A673 (cell line): Measurements from ENCODE around the gene URI1. TPM values are rescaled to one million over a fixed set of nuclear protein-coding genes. Genes with fewer than 3 reads are reported as not detected.

ENCODE experiments used
- BruUV-seq: library from RNA; stranded (reverse); fragments of 400-500 nt; replicated peaks from 2 replicates; lab custom pipeline; 2021; lab: Mats Ljungman, UMichigan
- CTCF ChIA-PET: fragments of 300-600 bp; sonication (Branson Sonifier 250); formaldehyde crosslinking; loops from one replicate; lab custom pipeline; 2022; ENCODE audit warnings: antibody characterized with exemption; lab: Charles Lee
- POLR2A ChIA-PET: fragments of 300-600 bp; sonication (Branson Sonifier 250); formaldehyde crosslinking; loops from one replicate; lab custom pipeline; 2022; ENCODE audit warnings: antibody characterized with exemption; ENCODE audit not compliant: low non-redundant PET; lab: Charles Lee
- DNase-seq: peaks from one replicate; pipeline ENCODE4 v3.0.0-alpha.2; 2015; ENCODE audit warnings: low spot score
- H3K27ac ChIP-seq: fragments of 200-600 bp; sonication (generic); 2 replicates; pipeline ENCODE4 v1.5.1; 2016; ENCODE audit warnings: mixed run types, low read depth, mild to moderate bottlenecking, mixed read lengths, antibody characterized with exemption, low read length; ENCODE audit not compliant: poor library complexity, severe bottlenecking
- H3K27me3 ChIP-seq: fragments of 200-600 bp; sonication (generic); replicated peaks from 2 replicates; pipeline ENCODE4 v1.6.1; 2017; ENCODE audit warnings: mixed run types, low read depth, mild to moderate bottlenecking, mixed read lengths, antibody characterized with exemption, low read length; ENCODE audit not compliant: insufficient read depth, poor library complexity
- H3K36me3 ChIP-seq: fragments of 200-600 bp; sonication (generic); 2 replicates; pipeline ENCODE4 v1.6.1; 2016; ENCODE audit warnings: mixed run types, mild to moderate bottlenecking, mixed read lengths, antibody characterized with exemption, low read length; ENCODE audit not compliant: insufficient read depth, poor library complexity, severe bottlenecking
- H3K4me1 ChIP-seq: fragments of 200-600 bp; sonication (generic); 2 replicates; pipeline ENCODE4 v1.6.1; 2017; ENCODE audit warnings: mixed run types, mild to moderate bottlenecking, mixed read lengths, antibody characterized with exemption, low read length; ENCODE audit not compliant: insufficient read depth, poor library complexity, severe bottlenecking
- H3K4me3 ChIP-seq: fragments of 200-600 bp; sonication (generic); 2 replicates; pipeline ENCODE4 v1.5.1; 2016; ENCODE audit warnings: low read depth, mixed run types, mild to moderate bottlenecking, mixed read lengths, low read length; ENCODE audit not compliant: poor library complexity, severe bottlenecking
- H3K9me3 ChIP-seq: fragments of 200-600 bp; sonication (generic); 2 replicates; pipeline ENCODE4 v1.6.1; 2016; ENCODE audit warnings: mixed run types, low read depth, mild to moderate bottlenecking, mixed read lengths, antibody characterized with exemption, low read length; ENCODE audit not compliant: poor library complexity, severe bottlenecking
- EZH2 ChIP-seq: fragments of 200-600 bp; sonication (generic); IDR thresholded peaks from 2 replicates; pipeline ENCODE4 v1.6.1; 2017; ENCODE audit warnings: borderline replicate concordance, low read depth, mild to moderate bottlenecking, mixed read lengths, antibody characterized with exemption, low read length; ENCODE audit not compliant: poor library complexity, severe bottlenecking
- intact Hi-C: fragments of 100-400 bp; cut with micrococcal nuclease; formaldehyde crosslinking; loops from one replicate; pipeline ENCODE4 v1.10.0; 2022; ENCODE audit not compliant: unreplicated experiment
- total RNA-seq: library from RNA; stranded (reverse); gene quantifications from 2 replicates; pipeline ENCODE4 v1.2.3, GENCODE V29; 2021
- TF ChIP-seq, protein P1 (sequence below): fragments of 300-800, 200-600 bp; sonication (generic); conservative IDR thresholded peaks from 2 replicates; pipeline ENCODE4 v1.5.1; 2017; ENCODE audit warnings: low read depth, mild to moderate bottlenecking, antibody characterized with exemption, low read length, moderate library complexity, mixed read lengths

URI1 gene
- total RNA-seq, 1 experiment from 2014 or later: 93.0 TPM

- H3K36me3 ChIP-seq: no peaks in the 10 kb centered on the region
- H3K4me3 ChIP-seq: no peak overlapping the region
- H3K27me3 ChIP-seq: no peaks in the 10 kb centered on the region
- H3K27ac ChIP-seq: no peak overlapping the region
- TF ChIP-seq, protein P1, sequence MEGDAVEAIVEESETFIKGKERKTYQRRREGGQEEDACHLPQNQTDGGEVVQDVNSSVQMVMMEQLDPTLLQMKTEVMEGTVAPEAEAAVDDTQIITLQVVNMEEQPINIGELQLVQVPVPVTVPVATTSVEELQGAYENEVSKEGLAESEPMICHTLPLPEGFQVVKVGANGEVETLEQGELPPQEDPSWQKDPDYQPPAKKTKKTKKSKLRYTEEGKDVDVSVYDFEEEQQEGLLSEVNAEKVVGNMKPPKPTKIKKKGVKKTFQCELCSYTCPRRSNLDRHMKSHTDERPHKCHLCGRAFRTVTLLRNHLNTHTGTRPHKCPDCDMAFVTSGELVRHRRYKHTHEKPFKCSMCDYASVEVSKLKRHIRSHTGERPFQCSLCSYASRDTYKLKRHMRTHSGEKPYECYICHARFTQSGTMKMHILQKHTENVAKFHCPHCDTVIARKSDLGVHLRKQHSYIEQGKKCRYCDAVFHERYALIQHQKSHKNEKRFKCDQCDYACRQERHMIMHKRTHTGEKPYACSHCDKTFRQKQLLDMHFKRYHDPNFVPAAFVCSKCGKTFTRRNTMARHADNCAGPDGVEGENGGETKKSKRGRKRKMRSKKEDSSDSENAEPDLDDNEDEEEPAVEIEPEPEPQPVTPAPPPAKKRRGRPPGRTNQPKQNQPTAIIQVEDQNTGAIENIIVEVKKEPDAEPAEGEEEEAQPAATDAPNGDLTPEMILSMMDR: no peak
- TF ChIP-seq EZH2: no peak
- no TSS peak for BruUV-seq
- ChIA-PET POLR2A (no interaction called here), CTCF (no interaction called here)
- no peak for DNase-seq
- intact Hi-C loops: no loop called here
- H3K9me3 ChIP-seq: no peaks in the 10 kb centered on the region
- H3K4me1 ChIP-seq: no peaks in the 10 kb centered on the region
These were observed 44.6 kb upstream of the URI1 start for GRCh38 chr19:29897466-29897865.

- Histone ChIP-seq H3K27ac (no peak overlapping the region), H3K27me3 (no peaks in the 10 kb centered on the region), H3K4me1 (no peaks in the 10 kb centered on the region), H3K4me3 (no peak overlapping the region), H3K36me3 (no peaks in the 10 kb centered on the region), H3K9me3 (no peaks in the 10 kb centered on the region)
- intact Hi-C loops: no loop called here
- TF ChIP-seq, protein P1: no peak
- TF ChIP-seq EZH2: no peak
- ChIA-PET CTCF (interaction anchor here (0.6 kb wide), 1 partner anchor 94 kb away, joined by 3 read pairs; no protein-coding TSS in a partner anchor), POLR2A (interaction anchor here (0.6 kb wide), 1 partner anchor 112 kb away, joined by 3 read pairs; no protein-coding TSS in a partner anchor)
- BruUV-seq: no TSS peak
- DNase-seq: no peak
These were observed 38.0 kb upstream of the URI1 start for GRCh38 chr19:29904017-29904416.

DNA sequence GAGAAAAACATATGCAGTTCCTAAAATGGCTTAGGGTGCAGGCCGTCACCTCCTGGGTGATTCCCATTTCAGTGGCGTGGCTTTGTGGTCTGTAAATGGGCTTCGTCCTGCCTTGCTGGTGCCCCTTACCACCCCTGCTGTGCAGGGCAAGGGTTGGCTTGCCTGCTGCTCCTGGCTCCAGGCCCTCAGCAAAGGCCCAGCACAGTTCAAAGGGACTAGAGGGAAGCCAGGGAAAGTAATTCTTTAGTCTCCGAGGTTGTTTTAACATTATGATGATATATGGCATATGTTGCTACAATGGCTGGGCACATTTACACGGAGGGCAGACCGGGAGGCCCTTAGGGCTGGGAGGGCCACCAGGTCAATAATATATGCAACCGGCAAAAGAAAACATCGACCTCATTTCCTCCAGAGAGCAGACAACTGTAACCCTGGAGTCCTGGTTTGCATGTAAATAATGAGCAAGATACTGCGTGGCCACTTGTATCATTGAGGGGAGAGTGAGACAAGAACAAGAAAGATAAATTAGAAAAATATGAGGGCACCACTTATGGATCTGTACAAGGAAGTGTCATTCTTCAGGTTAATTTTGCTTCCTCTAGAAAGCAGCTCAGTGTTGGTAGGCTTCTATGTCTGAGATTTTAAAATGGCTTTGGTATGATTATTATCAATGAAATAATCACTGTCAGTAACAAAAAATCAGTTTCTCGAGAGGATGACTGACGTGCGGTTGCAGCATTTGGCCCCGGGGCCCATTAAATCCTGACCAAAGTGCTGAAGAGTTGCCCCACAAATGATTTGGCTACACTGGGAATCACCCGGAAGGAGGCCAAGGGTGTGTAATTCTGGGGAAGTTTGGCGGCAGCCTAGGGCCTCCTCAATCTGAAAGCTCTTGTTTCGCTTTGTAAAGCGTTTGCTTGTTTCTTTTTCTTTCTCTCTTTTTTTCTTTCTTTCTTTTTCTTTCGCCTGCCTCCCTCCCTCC is 32.8 kb upstream of the URI1 start:
- no peak for DNase-seq
- TF ChIP-seq, protein P1: no peak
- no peak for TF ChIP-seq EZH2
- ChIA-PET CTCF (no interaction called here), POLR2A (no interaction called here)
- no peaks in the 10 kb centered on the region for H3K27me3 ChIP-seq
- no peaks in the 10 kb centered on the region for H3K36me3 ChIP-seq
- H3K9me3 ChIP-seq: no peaks in the 10 kb centered on the region
- intact Hi-C loops: no loop called here
- no peak overlapping the region for H3K27ac ChIP-seq
- no peaks in the 10 kb centered on the region for H3K4me1 ChIP-seq
- no TSS peak for BruUV-seq
- no peak overlapping the region for H3K4me3 ChIP-seq
